ENCODE data around the gene TP53I13.
A peak's percentile ranks its signal among the peaks of the same experiment; 100 is the strongest.

GRCh38 chr17:29591737-29592608 lies 23.5 kb downstream of the TP53I13 start:
- TF ChIP-seq CTCF (IDR thresholded peaks at IDR 0.05; ENCODE audit: low read depth, low read length), result peak; percentile 89
- no peak for TF ChIP-seq EZH2phosphoT487 (IDR thresholded peaks at IDR 0.05; ENCODE audit: low read depth)

Data from OCI-LY3 (cell line).